Ovary (tissue), 3 donors: ENCODE data around the gene KRTAP4-7.

Experiments
- CTCF ChIP-seq, 3 donors: fragments of 450-650 bp in 2 of 3; fragments of 200-600 bp in 1 of 3; IDR thresholded peaks; one replicate each; pipeline versions ENCODE4 v1.5.1 to v1.8.0; 2016 to 2022; ENCODE audit warnings: antibody characterized with exemption in 3 of 3, mild to moderate bottlenecking in 1 of 3
- EP300 ChIP-seq: sonication (generic); formaldehyde crosslinking; IDR thresholded peaks from one replicate; pipeline ENCODE4 v1.6.1; 2017; ENCODE audit warnings: antibody characterized with exemption
- donor health status: DM: no; HTN: no; CAD: no.

DNA sequence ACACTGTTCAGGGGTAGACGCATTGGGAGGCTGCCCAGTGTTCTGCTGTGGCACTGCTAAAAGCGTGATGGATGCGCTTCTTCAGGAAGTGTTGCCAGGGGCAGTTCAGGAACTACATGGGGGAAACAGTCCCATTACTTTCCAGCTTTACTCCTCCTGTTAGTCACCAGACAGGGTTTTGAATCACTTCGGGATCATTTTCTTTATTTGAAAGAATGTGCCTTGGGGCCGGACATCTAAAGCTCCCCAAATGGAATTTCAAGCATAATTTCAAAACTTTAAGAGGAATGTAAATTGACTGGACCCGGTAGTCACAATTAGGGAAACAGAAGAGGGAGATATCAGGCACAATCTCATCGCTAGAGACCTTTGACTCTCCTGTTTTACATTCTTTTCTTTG, 35.5 kb upstream of the KRTAP4-7 start:
- TF ChIP-seq EP300 (no peak), CTCF (IDR thresholded peaks at IDR 0.05) (no peak)
